CD4-positive, alpha-beta T cell treated with Interleukin-4 for 4 hours (primary cell): ENCODE data around the gene DSG1.
"Not testable (repeated sequence)": the region's sequence is repeated elsewhere in the genome, so short reads cannot be mapped to it uniquely, and the experiment has no call there.

Experiments
- DNase-seq: peaks from one replicate; pipeline ENCODE4 v3.0.0-alpha.2; 2020

The DSG1 gene

DNA sequence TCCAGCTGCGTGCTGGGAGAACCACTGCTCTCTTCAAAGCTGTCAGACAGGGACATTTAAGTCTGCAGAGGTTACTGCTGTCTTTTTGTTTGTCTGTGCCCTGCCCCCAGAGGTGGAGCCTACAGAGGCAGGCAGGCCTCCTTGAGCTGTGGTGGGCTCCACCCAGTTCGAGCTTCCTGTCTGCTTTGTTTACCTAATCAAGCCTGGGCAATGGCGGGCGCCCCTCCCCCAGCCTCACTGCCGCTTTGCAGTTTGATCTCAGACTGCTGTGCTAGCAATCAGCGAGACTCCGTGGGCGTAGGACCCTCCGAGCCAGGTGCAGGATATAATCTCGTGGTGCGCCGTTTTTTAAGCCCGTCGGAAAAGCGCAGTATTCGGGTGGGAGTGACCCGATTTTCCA lies 35.4 kb downstream of the DSG1 start:
- DNase-seq = not testable (repeated sequence)

DNA sequence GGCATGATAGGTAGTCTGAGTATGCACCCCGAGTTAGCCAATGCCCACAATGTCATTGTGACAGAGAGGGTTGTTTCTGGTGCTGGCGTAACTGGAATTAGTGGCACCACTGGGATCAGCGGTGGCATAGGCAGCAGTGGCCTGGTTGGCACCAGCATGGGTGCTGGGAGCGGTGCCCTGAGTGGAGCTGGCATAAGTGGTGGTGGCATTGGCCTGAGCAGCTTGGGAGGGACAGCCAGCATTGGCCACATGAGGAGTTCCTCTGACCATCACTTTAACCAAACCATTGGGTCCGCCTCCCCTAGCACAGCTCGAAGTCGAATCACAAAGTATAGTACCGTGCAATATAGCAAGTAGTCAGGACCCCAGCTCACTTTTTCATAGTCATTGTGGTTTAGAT lies 37.0 kb downstream of the DSG1 start:
- DNase-seq = no peak

DNA sequence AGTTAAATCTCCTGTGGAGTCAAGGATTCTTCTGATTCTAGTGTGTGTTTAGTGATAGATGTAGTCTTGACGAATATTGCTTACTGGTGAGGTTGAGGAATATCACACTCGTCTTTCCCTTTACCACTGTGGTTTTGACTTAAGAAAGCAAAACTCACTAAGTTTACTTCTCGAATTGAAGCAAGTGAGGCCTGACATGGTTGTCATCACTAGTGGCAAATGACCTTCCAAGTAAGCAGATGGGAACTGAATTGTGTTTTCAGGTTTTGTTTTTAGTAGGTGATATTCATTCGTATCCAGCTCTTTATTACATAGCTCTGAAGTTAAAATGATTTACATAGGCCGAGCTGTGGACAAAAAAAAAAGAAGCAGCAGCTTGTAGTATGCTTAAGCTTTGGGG lies 38.1 kb downstream of the DSG1 start:
- no peak for DNase-seq

DNA sequence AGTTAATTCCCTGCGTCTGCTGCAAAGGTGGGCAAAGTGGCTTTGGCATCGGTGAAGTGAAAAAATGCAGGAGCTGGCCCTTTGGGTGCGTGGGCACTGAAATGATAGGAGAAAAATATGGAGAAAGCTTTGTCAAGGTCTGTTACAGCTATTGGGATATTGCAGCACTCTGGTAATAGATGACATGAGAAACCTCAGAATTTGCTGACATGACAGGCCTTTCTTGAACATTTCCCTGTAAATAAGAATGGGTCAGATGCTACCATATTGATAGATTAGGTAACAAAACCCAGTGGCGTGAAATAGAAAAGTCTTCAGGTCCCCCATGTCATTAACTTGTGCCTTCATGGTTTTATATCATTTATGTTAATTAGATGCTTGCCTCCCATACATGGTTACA lies 46.2 kb downstream of the DSG1 start:
- DNase-seq = no peak

DNA sequence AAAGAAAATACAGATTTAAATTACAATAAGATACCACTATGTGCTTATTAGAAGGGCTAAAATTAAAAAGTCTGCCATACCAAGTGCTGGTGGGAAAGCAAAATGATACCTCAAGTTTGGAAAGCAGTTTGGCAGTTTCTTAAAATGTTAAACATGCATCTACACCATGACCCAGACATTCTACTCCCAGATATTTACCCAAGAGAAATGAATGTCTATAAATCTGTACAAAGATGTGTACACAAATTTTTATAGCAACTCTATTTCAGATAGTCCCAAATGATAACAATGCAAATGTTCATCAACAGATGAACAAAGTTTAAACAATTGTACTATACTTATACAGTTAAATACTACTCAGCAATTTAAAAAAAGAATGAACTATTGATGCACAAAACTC lies 51.5 kb downstream of the DSG1 start:
- no peak for DNase-seq

DNA sequence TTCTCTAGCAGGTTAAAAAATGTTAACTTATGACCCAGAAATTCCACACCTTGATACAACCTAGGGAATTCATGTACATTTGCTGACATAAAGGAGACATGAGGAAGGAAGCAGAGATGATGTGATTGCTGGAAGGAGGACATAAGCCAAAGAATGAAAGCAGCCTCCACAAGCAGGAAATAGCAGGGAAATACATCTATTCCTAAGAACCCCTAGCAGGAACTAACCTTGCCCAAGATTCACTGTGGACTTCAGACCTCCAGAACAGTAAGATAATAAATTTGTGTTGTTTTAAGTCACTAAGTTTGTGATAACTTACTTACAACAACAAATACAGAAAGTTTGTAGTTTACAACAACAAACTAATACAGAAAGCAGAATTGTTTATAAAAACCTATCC lies 54.0 kb downstream of the DSG1 start:
- no peak for DNase-seq

DNA sequence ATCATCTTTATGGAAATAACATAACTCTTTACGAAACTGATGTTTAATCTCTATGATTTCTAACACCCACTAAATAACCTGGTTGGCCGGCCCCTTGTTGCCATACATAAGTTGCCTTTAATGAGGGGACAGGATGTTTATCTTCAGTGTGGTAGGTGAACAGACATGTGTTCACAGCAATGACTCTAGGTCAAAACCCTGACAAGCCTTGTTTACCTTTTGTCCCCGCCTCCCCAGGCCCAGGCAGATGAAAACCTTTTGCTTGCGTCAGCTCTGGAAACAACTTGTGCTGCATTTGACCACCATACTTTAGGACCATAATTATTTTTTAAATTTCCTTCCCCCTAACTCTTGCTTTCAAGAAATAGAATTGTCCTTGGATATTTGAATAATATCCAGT lies 55.7 kb downstream of the DSG1 start:
- no peak for DNase-seq

DNA sequence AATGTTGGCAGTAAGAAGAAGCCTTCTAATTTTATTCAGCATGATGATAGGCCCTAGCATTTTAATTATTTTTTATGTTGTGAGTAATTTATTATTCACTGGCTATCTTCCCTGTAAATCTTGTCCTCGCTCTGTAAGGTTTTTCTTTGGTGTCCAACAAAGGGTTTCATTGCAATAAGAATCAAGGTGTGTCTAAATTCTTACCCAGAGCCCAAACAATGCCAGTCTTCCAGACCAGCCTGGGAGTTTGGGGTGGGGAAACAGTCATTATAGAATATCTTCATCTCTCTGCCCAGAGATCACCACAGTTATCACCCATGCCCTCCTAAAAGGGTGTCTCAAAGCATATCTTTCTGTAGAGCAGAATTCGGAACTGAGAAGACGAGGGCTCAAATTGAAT lies 58.5 kb downstream of the DSG1 start, which contains the start of gene DSG4:
DSG4 (plus strand) TSS at position 301 of the 400 bp plus-strand sequence. CDS start 135 bp downstream, outside the sequence.
- DNase-seq = no peak

DNA sequence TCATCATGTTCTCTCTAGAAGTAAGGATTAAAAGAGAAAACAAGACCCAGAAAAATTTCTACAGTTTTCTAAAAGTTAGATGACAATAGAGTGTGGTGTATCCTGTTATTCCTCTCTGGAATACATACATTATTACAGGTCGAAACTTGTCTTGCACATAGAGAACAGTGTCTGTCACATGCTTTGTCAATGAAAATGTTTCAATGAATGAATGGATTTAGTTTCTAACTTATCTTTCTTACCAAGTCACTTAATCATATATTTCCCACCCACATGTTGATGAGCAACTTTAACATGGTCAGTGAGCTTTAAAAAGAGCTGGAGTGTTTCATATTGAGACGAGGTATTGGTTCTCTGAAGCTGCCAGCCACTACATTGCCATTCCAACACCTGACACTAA lies 63.0 kb downstream of the DSG1 start:
- no peak for DNase-seq

DNA sequence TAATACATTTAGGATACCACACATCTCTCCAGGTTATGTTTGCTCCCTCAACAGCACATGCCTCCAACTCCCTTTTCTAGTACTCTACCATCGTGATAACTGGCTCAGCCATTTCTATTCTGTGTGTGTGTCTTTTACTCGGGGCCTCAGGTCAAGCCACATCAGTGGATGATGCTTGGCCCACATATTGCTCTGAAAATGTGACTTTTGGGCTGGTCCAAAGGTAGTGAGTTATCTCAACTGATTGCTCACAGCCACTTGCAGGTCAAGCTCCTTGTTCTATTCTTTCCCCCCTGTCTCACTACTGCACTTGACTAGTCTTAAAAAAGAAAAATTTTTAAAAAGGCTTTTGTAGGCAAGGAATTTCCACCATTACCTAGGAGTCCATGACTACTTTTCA lies 64.1 kb downstream of the DSG1 start:
- DNase-seq = no peak

DNA sequence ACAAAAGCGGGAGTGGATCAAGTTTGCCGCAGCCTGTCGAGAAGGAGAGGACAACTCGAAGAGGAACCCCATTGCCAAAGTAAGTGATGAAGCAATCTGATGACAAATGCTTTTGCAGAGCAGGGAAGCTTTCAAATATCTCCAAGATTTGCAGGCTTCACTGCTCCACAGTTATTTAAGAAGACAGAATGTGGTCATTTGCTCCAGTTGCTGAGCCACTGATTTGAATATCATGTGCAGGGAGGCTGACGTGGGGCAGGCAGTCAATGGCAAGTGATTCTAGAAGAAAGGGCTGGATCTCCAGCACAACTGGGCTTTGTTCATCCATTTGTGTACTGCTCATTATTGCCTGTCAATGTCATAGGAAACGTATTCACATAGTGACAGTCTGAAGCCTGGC lies 68.8 kb downstream of the DSG1 start:
- no peak for DNase-seq

DNA sequence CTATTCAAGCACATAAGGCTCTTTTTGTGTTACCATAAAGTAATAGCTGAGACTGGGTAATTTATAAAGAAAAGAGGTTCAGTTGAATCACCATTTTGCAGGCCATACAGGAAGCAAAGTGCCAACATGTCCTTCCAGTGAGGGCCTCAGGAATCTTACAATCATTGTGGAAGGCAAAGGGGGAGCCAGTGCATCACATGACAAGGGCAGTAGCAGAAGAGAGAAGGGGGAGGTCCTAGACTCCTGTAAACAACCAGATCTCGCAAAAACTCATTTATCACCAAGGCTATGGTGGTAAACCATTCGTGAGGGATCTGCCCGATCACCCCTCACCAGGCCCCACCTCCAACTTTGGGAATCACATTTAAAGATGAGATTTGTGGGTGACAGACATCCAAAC lies 75.3 kb downstream of the DSG1 start:
- no peak for DNase-seq

DNA sequence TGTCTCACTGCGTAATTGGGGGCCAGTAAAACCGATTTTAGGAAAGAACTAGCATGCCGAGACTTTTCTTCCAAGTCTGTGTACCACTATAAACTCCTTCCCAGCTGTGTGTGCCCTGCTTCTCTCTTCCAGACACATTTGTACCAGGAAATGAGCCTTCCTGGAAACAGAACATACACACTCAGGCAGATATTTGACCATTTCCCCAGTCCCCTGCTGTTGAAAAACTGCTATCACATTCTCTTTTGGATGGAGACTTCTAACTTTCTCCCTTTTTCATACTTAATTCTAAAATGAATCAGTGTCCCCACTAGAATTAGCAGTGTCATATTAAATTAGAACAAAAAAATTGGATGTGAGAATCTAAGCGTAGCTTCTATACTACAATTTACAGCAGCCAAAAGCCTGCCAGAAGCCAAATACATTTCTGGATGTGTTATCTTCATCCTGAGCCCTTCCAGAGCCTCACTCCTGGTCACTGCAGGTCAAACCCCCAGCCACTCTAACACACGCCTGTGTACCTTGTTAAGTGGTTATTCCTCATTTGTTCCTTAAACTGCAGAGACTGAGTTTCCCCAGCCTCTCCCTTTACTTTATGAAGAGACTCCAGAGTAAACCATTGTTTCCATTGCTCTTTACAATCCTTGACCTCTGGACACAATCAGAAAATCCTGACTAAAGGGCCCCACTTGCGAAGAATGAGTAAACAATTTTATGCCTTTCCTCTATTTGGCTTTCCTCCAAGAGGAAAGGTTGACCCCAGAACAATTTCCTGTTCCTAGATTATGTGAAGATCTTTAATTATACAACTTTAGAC lies 79.0 kb downstream of the DSG1 start:
- no peak for DNase-seq

DNA sequence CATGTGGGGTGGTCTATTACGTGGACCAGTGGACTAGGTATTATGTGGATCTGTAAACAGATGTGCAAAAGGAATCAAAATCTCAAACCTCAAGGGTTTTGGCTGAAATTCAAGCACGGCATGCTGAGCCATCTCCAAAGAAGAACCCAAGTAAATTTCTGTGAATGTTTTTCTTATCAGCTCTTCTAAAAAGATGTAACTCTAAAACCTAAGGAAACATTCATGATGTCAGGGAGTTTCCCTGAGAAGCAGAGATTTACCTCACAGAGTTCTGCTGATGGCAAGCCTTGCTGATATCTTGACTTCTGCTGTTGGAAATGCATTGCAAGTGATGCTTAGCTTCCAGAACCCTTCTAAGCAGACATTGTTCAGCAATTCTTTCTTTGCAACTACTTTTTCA lies 80.2 kb downstream of the DSG1 start:
- no peak for DNase-seq

DNA sequence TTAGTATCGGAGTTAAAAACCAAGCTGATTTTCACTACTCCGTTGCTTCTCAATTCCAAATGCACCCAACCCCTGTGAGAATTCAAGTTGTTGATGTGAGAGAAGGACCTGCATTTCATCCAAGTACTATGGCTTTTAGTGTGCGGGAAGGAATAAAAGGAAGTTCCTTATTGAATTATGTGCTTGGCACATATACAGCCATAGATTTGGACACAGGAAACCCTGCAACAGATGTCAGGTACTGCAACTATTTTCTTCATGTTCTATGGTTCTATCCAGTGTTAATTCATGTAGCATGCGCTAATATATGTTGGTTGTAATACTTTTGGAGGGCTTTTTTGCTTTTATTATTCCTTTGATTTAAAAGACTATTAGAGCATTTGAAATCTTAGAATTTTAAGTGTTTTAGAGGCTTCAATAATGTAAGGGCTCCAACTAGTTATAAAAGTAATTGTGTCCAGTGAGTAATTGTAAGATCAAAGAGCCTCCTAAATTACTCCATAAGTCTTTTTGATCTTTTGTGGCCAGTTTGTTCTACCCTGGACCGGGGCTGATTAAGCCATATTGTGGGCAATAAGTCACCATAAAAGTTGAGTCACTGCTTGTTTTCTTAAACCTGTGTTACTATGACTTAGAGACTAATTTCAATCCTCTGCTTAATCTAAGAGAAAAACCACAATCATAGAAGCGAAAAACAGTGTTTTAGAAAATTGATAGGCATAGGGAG lies 81.5 kb downstream of the DSG1 start:
- no peak for DNase-seq

DNA sequence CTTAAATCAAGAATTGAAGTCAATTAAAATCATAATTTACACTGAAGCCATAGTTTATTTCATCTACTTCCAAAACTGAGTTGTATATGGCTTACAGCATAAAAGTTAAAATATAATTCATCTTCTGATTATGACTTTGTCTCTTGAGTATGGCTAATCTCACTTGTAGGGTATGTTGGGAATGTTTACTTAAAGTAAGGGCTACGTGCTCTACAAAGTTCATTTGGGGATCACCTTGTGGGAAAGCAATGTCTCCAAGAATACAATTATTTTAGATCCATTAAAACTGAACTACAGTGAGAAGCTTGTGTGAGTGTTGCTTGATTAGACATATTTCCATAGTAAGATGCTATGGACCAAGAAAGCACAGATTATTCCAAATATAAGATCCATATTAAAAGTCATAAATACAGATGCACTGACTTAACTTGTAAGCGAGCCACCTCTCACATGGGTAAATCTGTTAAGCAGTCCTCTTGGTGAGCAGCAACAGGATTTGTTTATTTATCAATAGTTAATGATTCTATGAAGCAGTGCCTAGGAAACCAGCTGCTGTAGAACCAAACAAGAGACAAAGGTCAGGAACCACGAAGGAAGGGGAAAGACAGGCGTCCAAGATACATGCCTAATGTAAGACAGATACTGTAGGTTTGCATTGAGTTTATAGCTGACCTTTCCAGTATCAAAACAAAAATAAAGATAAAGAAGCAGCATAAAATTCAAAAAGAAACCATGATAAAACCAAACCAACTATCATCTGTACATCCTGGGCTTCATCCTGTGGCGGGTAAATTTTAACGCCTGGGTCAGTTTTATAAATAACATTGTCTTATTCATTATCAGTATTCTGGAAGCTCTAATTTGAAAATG lies 83.4 kb downstream of the DSG1 start:
- DNase-seq = no peak

DNA sequence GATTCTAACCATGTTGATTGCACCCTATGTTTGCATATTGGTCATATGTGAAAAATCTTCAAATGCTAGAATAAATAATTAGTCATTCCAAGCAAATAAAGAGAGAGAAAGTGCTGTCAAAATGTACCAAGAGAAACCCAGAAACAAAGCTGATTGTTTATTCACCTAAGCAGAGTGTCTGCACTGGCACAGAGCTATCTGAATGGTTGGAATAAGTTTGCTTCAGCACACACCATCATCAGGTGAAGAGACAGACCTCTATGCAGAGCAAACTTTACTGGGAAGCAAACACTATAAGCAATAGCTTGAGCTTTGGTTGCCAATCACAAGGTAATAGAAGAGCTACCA lies 84.0 kb downstream of the DSG1 start:
- no peak for DNase-seq

DNA sequence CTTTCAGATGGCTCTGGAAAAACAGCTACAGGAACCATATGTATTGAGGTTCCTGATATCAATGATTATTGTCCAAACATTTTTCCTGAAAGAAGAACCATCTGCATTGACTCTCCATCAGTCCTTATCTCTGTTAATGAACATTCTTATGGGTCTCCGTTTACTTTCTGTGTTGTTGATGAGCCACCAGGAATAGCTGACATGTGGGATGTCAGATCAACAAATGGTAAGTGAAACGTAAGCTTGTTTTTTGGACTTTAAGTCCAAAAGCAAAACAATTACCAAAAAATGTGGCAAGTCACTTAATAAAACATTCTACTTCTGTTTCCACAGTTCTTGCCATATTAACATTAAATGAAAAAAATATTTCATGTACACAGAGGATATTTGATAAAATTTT lies 85.4 kb downstream of the DSG1 start:
- no peak for DNase-seq
